Fibroblast of lung (primary cell): ENCODE results near the gene SLC2A4RG. TPM values are rescaled to one million over a fixed set of nuclear protein-coding genes. Genes with fewer than 3 reads are reported as not detected.

Experiments
- DNase-seq, 2 donors: peaks; one replicate each; pipeline versions ENCODE4 v3.0.0 to v3.0.0-alpha.2; 2010; ENCODE audit warnings: low read depth in 2 of 2
- H2AFZ ChIP-seq: 2 replicates; pipeline ENCODE4 v1.5.1; 2012; ENCODE audit warnings: low read length, control low read depth, inconsistent platforms
- H3K27ac ChIP-seq: 2 replicates; pipeline ENCODE4 v1.5.1; 2011; ENCODE audit warnings: low read length, control low read depth; ENCODE audit not compliant: insufficient read depth
- H3K27me3 ChIP-seq: 2 replicates; pipeline ENCODE4 v1.5.1; 2011; ENCODE audit warnings: mild to moderate bottlenecking, low read length; ENCODE audit not compliant: control insufficient read depth, insufficient read depth
- H3K36me3 ChIP-seq: 2 replicates; pipeline ENCODE4 v1.5.1; 2011; ENCODE audit warnings: low read length; ENCODE audit not compliant: control insufficient read depth, insufficient read depth
- H3K4me1 ChIP-seq: 2 replicates; pipeline ENCODE4 v1.5.1; 2011; ENCODE audit warnings: low read length; ENCODE audit not compliant: control insufficient read depth, insufficient read depth; ENCODE audit errors: extremely low read depth
- H3K4me2 ChIP-seq: 2 replicates; pipeline ENCODE4 v1.5.1; 2011; ENCODE audit warnings: low read length, control low read depth; ENCODE audit not compliant: insufficient read depth; ENCODE audit errors: extremely low read depth
- H3K4me3 ChIP-seq, 4 experiments: fragments of 200-600 bp in 1 of 4; sonication (generic) in 1 of 4; replicated peaks in 1 of 4; 2 replicates each; pipeline ENCODE4 v1.5.1; 2011 to 2016; ENCODE audit warnings: low read length in 4 of 4, low read depth in 3 of 4, mild to moderate bottlenecking in 3 of 4, control low read depth in 2 of 4, inconsistent platforms in 1 of 4, mixed read lengths in 1 of 4; ENCODE audit not compliant: insufficient read depth in 1 of 4; ENCODE audit errors: control extremely low read depth in 1 of 4
- H3K79me2 ChIP-seq: 2 replicates; pipeline ENCODE4 v1.5.1; 2012; ENCODE audit warnings: mild to moderate bottlenecking, low read length, inconsistent platforms; ENCODE audit not compliant: control insufficient read depth, insufficient read depth
- H3K9ac ChIP-seq: 2 replicates; pipeline ENCODE4 v1.5.1; 2011; ENCODE audit warnings: mild to moderate bottlenecking, low read length, control low read depth; ENCODE audit not compliant: insufficient read depth
- H3K9me3 ChIP-seq: 2 replicates; pipeline ENCODE4 v1.5.1; 2012; ENCODE audit warnings: low read depth, low read length; ENCODE audit not compliant: control insufficient read depth, insufficient read depth
- H4K20me1 ChIP-seq: 2 replicates; pipeline ENCODE4 v1.5.1; 2011; ENCODE audit warnings: low read length; ENCODE audit not compliant: control insufficient read depth, insufficient read depth; ENCODE audit errors: extremely low read depth
- CTCF ChIP-seq, 2 donors: IDR thresholded peaks in 1 of 2; conservative IDR thresholded peaks in 1 of 2; 1 replicate in 1 of 2; 2 replicates in 1 of 2; pipeline ENCODE4 v1.5.1; 2011 to 2012; ENCODE audit warnings: low read length in 2 of 2, control low read depth in 1 of 2, inconsistent platforms in 1 of 2, low read depth in 1 of 2, mild to moderate bottlenecking in 1 of 2
- EZH2 ChIP-seq: IDR thresholded peaks from 2 replicates; pipeline ENCODE4 v1.5.1; 2012; ENCODE audit warnings: low read length, control low read depth, mild to moderate bottlenecking; ENCODE audit errors: missing control alignments
- polyA plus RNA-seq, 2 donors: library from polyadenylated mRNA; depleted of rRNA in 1 of 2; stranded (reverse) in 1 of 2; unstranded in 1 of 2; fragments of >200 nt; gene quantifications; 2 replicates each; pipeline ENCODE4 v1.2.1, GENCODE V29; 2011 to 2012; ENCODE audit warnings: missing spikeins in 1 of 2
- total RNA-seq: library from RNA; depleted of rRNA; stranded (reverse); fragments of >200 nt; gene quantifications from 2 replicates; pipeline ENCODE4 v1.2.1, GENCODE V29; 2014

Gene SLC2A4RG
- total and polyA plus RNA-seq, 2 donors (not counting 1 experiment from before 2014, with no cell fraction given): 17.5 to 30.6 TPM

- Histone ChIP-seq H3K4me1 (no peaks in the 10 kb centered on the region), H3K9me3 (no peaks in the 10 kb centered on the region), H3K27me3 (no peaks in the 10 kb centered on the region), H3K27ac (no peak overlapping the region), H2AFZ (no peak overlapping the region), H3K9ac (no peak overlapping the region), H3K36me3 (no peaks in the 10 kb centered on the region), H3K4me2 (no peak overlapping the region), H4K20me1 (no peaks in the 10 kb centered on the region), H3K79me2 (no peaks in the 10 kb centered on the region), H3K4me3 (no peak overlapping the region)
- no peak for DNase-seq
- no peak for TF ChIP-seq EZH2
- TF ChIP-seq CTCF (conservative IDR thresholded peaks at IDR 0.05 in 1 of 2, IDR thresholded peaks at IDR 0.05 in 1 of 2; ENCODE audit: low read depth in 1 of 2, low read length in 2 of 2): no peak
Observed at GRCh38 chr20:63792866-63793265, 53.3 kb downstream of the SLC2A4RG start.

Other genes starting within 250 kb of the SLC2A4RG start
- gene EEF1A2, start 240.7 kb upstream of the SLC2A4RG start, total RNA-seq: 1.7 and 2.6 TPM in 2 replicates
- gene EEF1A2, start 240.7 kb upstream of the SLC2A4RG start, polyA plus RNA-seq: 0.16 and 0.46 TPM in 2 replicates
- gene PPDPF, start 219.0 kb upstream of the SLC2A4RG start, total RNA-seq: 39.5 and 58.0 TPM in 2 replicates
- gene PPDPF, start 219.0 kb upstream of the SLC2A4RG start, polyA plus RNA-seq: 29.7 and 34.0 TPM in 2 replicates
- under 0.01 and 0.17 TPM in 2 replicates for gene PTK6, start 202.4 kb upstream of the SLC2A4RG start, total RNA-seq
- gene PTK6, start 202.4 kb upstream of the SLC2A4RG start, polyA plus RNA-seq: not detected in 2 replicates
- not detected in 2 replicates for gene SRMS, start 192.0 kb upstream of the SLC2A4RG start, total RNA-seq
- gene SRMS, start 192.0 kb upstream of the SLC2A4RG start, polyA plus RNA-seq: not detected in 2 replicates
- 1.0 and 1.7 TPM in 2 replicates for gene FNDC11, start 185.6 kb upstream of the SLC2A4RG start, total RNA-seq
- 0.18 and 0.22 TPM in 2 replicates for gene FNDC11, start 185.6 kb upstream of the SLC2A4RG start, polyA plus RNA-seq
- gene HELZ2, start 165.5 kb upstream of the SLC2A4RG start, total RNA-seq: 40.6 and 47.6 TPM in 2 replicates
- 3.3 and 6.2 TPM in 2 replicates for gene HELZ2, start 165.5 kb upstream of the SLC2A4RG start, polyA plus RNA-seq
- gene GMEB2, start 112.7 kb upstream of the SLC2A4RG start, total RNA-seq: 7.4 and 10.9 TPM in 2 replicates
- gene GMEB2, start 112.7 kb upstream of the SLC2A4RG start, polyA plus RNA-seq: 6.3 and 7.9 TPM in 2 replicates
- gene STMN3, start 86.4 kb upstream of the SLC2A4RG start, total RNA-seq: 16.4 and 34.3 TPM in 2 replicates
- 3.7 and 27.4 TPM in 2 replicates for gene STMN3, start 86.4 kb upstream of the SLC2A4RG start, polyA plus RNA-seq
- 8.5 and 12.4 TPM in 2 replicates for gene RTEL1, start 81.5 kb upstream of the SLC2A4RG start, total RNA-seq
- 4.7 and 11.5 TPM in 2 replicates for gene RTEL1, start 81.5 kb upstream of the SLC2A4RG start, polyA plus RNA-seq
- gene TNFRSF6B, start 43.1 kb upstream of the SLC2A4RG start, total RNA-seq: 6.7 and 35.2 TPM in 2 replicates
- 3.8 and 5.7 TPM in 2 replicates for gene TNFRSF6B, start 43.1 kb upstream of the SLC2A4RG start, polyA plus RNA-seq
- 24.7 and 35.0 TPM in 2 replicates for gene ARFRP1, start 31.8 kb upstream of the SLC2A4RG start, total RNA-seq
- 32.2 and 34.6 TPM in 2 replicates for gene ARFRP1, start 31.8 kb upstream of the SLC2A4RG start, polyA plus RNA-seq
- 10.7 and 11.0 TPM in 2 replicates for gene ZGPAT, start 31.7 kb upstream of the SLC2A4RG start, total RNA-seq
- 7.6 and 8.7 TPM in 2 replicates for gene ZGPAT, start 31.7 kb upstream of the SLC2A4RG start, polyA plus RNA-seq
- 1.5 and 3.5 TPM in 2 replicates for gene LIME1, start 3.1 kb upstream of the SLC2A4RG start, total RNA-seq
- 0.68 and 0.90 TPM in 2 replicates for gene LIME1, start 3.1 kb upstream of the SLC2A4RG start, polyA plus RNA-seq
- gene ZBTB46, start 91.5 kb downstream of the SLC2A4RG start, total RNA-seq: 2.8 and 4.5 TPM in 2 replicates
- gene ZBTB46, start 91.5 kb downstream of the SLC2A4RG start, polyA plus RNA-seq: 0.53 and 0.96 TPM in 2 replicates
- gene ABHD16B, start 121.7 kb downstream of the SLC2A4RG start, total RNA-seq: not detected in 2 replicates
- gene ABHD16B, start 121.7 kb downstream of the SLC2A4RG start, polyA plus RNA-seq: not detected in 2 replicates
- gene TPD52L2, start 125.5 kb downstream of the SLC2A4RG start, total RNA-seq: 84.2 and 123 TPM in 2 replicates
- 212 and 227 TPM in 2 replicates for gene TPD52L2, start 125.5 kb downstream of the SLC2A4RG start, polyA plus RNA-seq
- 35.7 and 48.9 TPM in 2 replicates for gene DNAJC5, start 155.3 kb downstream of the SLC2A4RG start, total RNA-seq
- 29.2 and 29.6 TPM in 2 replicates for gene DNAJC5, start 155.3 kb downstream of the SLC2A4RG start, polyA plus RNA-seq
- 20.8 and 27.9 TPM in 2 replicates for gene UCKL1, start 216.6 kb downstream of the SLC2A4RG start, total RNA-seq
- gene UCKL1, start 216.6 kb downstream of the SLC2A4RG start, polyA plus RNA-seq: 16.4 and 16.7 TPM in 2 replicates
- gene ZNF512B, start 230.2 kb downstream of the SLC2A4RG start, total RNA-seq: 6.4 and 8.4 TPM in 2 replicates
- 3.5 and 3.7 TPM in 2 replicates for gene ZNF512B, start 230.2 kb downstream of the SLC2A4RG start, polyA plus RNA-seq
- 0.77 and 0.99 TPM in 2 replicates for gene SAMD10, start 239.9 kb downstream of the SLC2A4RG start, total RNA-seq
- gene SAMD10, start 239.9 kb downstream of the SLC2A4RG start, polyA plus RNA-seq: 0.37 and 0.86 TPM in 2 replicates
- 52.0 and 55.2 TPM in 2 replicates for gene PRPF6, start 241.4 kb downstream of the SLC2A4RG start, total RNA-seq
- gene PRPF6, start 241.4 kb downstream of the SLC2A4RG start, polyA plus RNA-seq: 28.2 and 40.5 TPM in 2 replicates